ENCODE results near the gene MYO1D.
A peak's percentile ranks its signal among the peaks of the same experiment; 100 is the strongest.

MYO1D gene

GRCh38 chr17:32625971-32626370, 251.0 kb downstream of the MYO1D start:
- no peak for DNase-seq (ENCODE audit: low read depth in 2 of 2)

- no peak for DNase-seq (ENCODE audit: low read depth in 2 of 2)
Observed at GRCh38 chr17:32623196-32623595, 253.7 kb downstream of the MYO1D start.

GRCh38 chr17:32622540-32622939, 254.4 kb downstream of the MYO1D start:
- no peak for DNase-seq (ENCODE audit: low read depth in 2 of 2)

- DNase-seq (ENCODE audit: low read depth in 2 of 2): no peak
Observed at GRCh38 chr17:32621612-32622312, 255.2 kb downstream of the MYO1D start.

- DNase-seq (ENCODE audit: low read depth in 2 of 2): no peak
Observed at GRCh38 chr17:32615326-32615725, 261.6 kb downstream of the MYO1D start.

- DNase-seq (ENCODE audit: low read depth in 2 of 2): no peak
Observed at GRCh38 chr17:32610943-32611342, 266.0 kb downstream of the MYO1D start.

- no peak for DNase-seq (ENCODE audit: low read depth in 2 of 2)
Observed at GRCh38 chr17:32609884-32610650, 266.9 kb downstream of the MYO1D start.

GRCh38 chr17:32609085-32609484, 267.8 kb downstream of the MYO1D start:
- peak; percentile 35 to 53 for DNase-seq (ENCODE audit: low read depth in 2 of 2)

GRCh38 chr17:32608267-32608666, 268.7 kb downstream of the MYO1D start:
- DNase-seq (ENCODE audit: low read depth in 2 of 2): no peak

- no peak for DNase-seq (ENCODE audit: low read depth in 2 of 2)
Observed at GRCh38 chr17:32604966-32605365, 272.0 kb downstream of the MYO1D start.

GRCh38 chr17:32602396-32602795, 274.5 kb downstream of the MYO1D start:
- DNase-seq (ENCODE audit: low read depth in 2 of 2): no peak

- DNase-seq (ENCODE audit: low read depth in 2 of 2): no peak
Observed at GRCh38 chr17:32601866-32602265, 275.1 kb downstream of the MYO1D start.

- DNase-seq (ENCODE audit: low read depth in 2 of 2): no peak
Observed at GRCh38 chr17:32596628-32597027, 280.3 kb downstream of the MYO1D start.

- DNase-seq (ENCODE audit: low read depth in 2 of 2): no peak
Observed at GRCh38 chr17:32596206-32596605, 280.7 kb downstream of the MYO1D start.

GRCh38 chr17:32593003-32593402, 283.9 kb downstream of the MYO1D start:
- no peak for DNase-seq (ENCODE audit: low read depth in 2 of 2)

GRCh38 chr17:32591405-32591804, 285.5 kb downstream of the MYO1D start:
- no peak for DNase-seq (ENCODE audit: low read depth in 2 of 2)

- DNase-seq (ENCODE audit: low read depth in 2 of 2): no peak
Observed at GRCh38 chr17:32590974-32591373, 285.9 kb downstream of the MYO1D start.

GRCh38 chr17:32588982-32589381, 287.9 kb downstream of the MYO1D start:
- DNase-seq (ENCODE audit: low read depth in 2 of 2): no peak

GRCh38 chr17:32588135-32588534, 288.8 kb downstream of the MYO1D start:
- DNase-seq (ENCODE audit: low read depth in 2 of 2): no peak

GRCh38 chr17:32586666-32587065, 290.3 kb downstream of the MYO1D start:
- DNase-seq (ENCODE audit: low read depth in 2 of 2): no peak

GRCh38 chr17:32584792-32585191, 292.1 kb downstream of the MYO1D start:
- DNase-seq (ENCODE audit: low read depth in 2 of 2): no peak

GRCh38 chr17:32583053-32583452, 293.9 kb downstream of the MYO1D start:
- no peak for DNase-seq (ENCODE audit: low read depth in 2 of 2)

GRCh38 chr17:32575852-32576251, 301.1 kb downstream of the MYO1D start:
- DNase-seq (ENCODE audit: low read depth in 2 of 2): no peak

- no peak for DNase-seq (ENCODE audit: low read depth in 2 of 2)
Observed at GRCh38 chr17:32570081-32570396, 306.9 kb downstream of the MYO1D start.

Measured in activated CD4-positive, alpha-beta T cell treated with anti-CD3 and anti-CD28 coated beads for 24 hours (primary cell).